H9 (cell line): ENCODE data around the gene MYRIP. TPM values are rescaled to one million over a fixed set of nuclear protein-coding genes. Genes with fewer than 3 reads are reported as not detected.
A peak's percentile ranks its signal among the peaks of the same experiment; 100 is the strongest.

Source experiments
- DNase-seq: peaks from one replicate; pipeline ENCODE4 v3.0.0-alpha.2; 2017
- H2AFZ ChIP-seq: one replicate; pipeline ENCODE4 v1.6.1; 2013; ENCODE audit warnings: mild to moderate bottlenecking, low read length, control low read depth, moderate library complexity
- H2AK5ac ChIP-seq: 2 replicates; pipeline ENCODE4 v1.6.1; 2013; ENCODE audit warnings: low read length, control low read depth, mixed read lengths; ENCODE audit not compliant: insufficient read length
- H2BK120ac ChIP-seq: one replicate; pipeline ENCODE4 v1.6.1; 2013; ENCODE audit warnings: low read depth, mild to moderate bottlenecking, low read length, control low read depth, inconsistent platforms; ENCODE audit not compliant: poor library complexity, severe bottlenecking
- H2BK12ac ChIP-seq: 2 replicates; pipeline ENCODE4 v1.6.1; 2013; ENCODE audit warnings: low read length, control low read depth, mixed read lengths, low read depth; ENCODE audit not compliant: insufficient read length
- H2BK15ac ChIP-seq: 2 replicates; pipeline ENCODE4 v1.6.1; 2013; ENCODE audit warnings: low read depth, low read length, control low read depth
- H2BK20ac ChIP-seq: one replicate; pipeline ENCODE4 v1.6.1; 2013; ENCODE audit warnings: low read depth, mild to moderate bottlenecking, low read length, control low read depth, inconsistent platforms; ENCODE audit not compliant: poor library complexity, severe bottlenecking
- H2BK5ac ChIP-seq: 2 replicates; pipeline ENCODE4 v1.6.1; 2013; ENCODE audit warnings: low read length, control low read depth, mixed read lengths; ENCODE audit not compliant: insufficient read length
- H3K14ac ChIP-seq: 2 replicates; pipeline ENCODE4 v1.6.1; 2013; ENCODE audit warnings: low read length, control low read depth; ENCODE audit not compliant: insufficient read depth
- H3K18ac ChIP-seq: 2 replicates; pipeline ENCODE4 v1.6.1; 2013; ENCODE audit warnings: low read depth, mild to moderate bottlenecking, mixed read lengths, low read length, control low read depth; ENCODE audit not compliant: insufficient read length
- H3K23ac ChIP-seq: 2 replicates; pipeline ENCODE4 v1.6.1; 2013; ENCODE audit warnings: low read length, control low read depth, mixed read lengths, low read depth; ENCODE audit not compliant: insufficient read length
- H3K23me2 ChIP-seq: 2 replicates; pipeline ENCODE4 v1.6.1; 2013; ENCODE audit warnings: low read depth, mild to moderate bottlenecking, mixed read lengths, low read length, control low read depth; ENCODE audit not compliant: insufficient read length, poor library complexity, severe bottlenecking
- H3K27ac ChIP-seq: 2 replicates; pipeline ENCODE4 v1.5.1; 2013; ENCODE audit warnings: low read length, control low read depth, mixed read lengths, low read depth; ENCODE audit not compliant: insufficient read length
- H3K27me3 ChIP-seq: 2 replicates; pipeline ENCODE4 v1.6.1; 2013; ENCODE audit warnings: low read length, control low read depth, inconsistent platforms; ENCODE audit not compliant: insufficient read depth
- H3K4ac ChIP-seq: 2 replicates; pipeline ENCODE4 v1.6.1; 2013; ENCODE audit warnings: low read depth, mild to moderate bottlenecking, control low read depth, inconsistent platforms, low read length, moderate library complexity
- H3K4me1 ChIP-seq: 2 replicates; pipeline ENCODE4 v1.6.1; 2013; ENCODE audit warnings: low read length, control low read depth, inconsistent platforms; ENCODE audit not compliant: insufficient read depth
- H3K4me2 ChIP-seq: 2 replicates; pipeline ENCODE4 v1.6.1; 2013; ENCODE audit warnings: low read length, control low read depth, mixed read lengths; ENCODE audit not compliant: insufficient read length, insufficient read depth
- H3K56ac ChIP-seq: 2 replicates; pipeline ENCODE4 v1.6.1; 2013; ENCODE audit warnings: low read depth, mild to moderate bottlenecking, mixed read lengths, low read length, control low read depth; ENCODE audit not compliant: insufficient read length
- H3K79me1 ChIP-seq: 2 replicates; pipeline ENCODE4 v1.6.1; 2013; ENCODE audit warnings: low read depth, mild to moderate bottlenecking, moderate library complexity, low read length, control low read depth, inconsistent platforms; ENCODE audit not compliant: insufficient read depth, poor library complexity, severe bottlenecking
- H3K79me2 ChIP-seq: 2 replicates; pipeline ENCODE4 v1.6.1; 2013; ENCODE audit warnings: low read length, control low read depth, inconsistent platforms; ENCODE audit not compliant: insufficient read depth
- H3K9ac ChIP-seq: 2 replicates; pipeline ENCODE4 v1.6.1; 2013; ENCODE audit warnings: low read length, control low read depth, mixed read lengths; ENCODE audit not compliant: insufficient read length; ENCODE audit errors: extremely low read depth
- H3K9me3 ChIP-seq: one replicate; pipeline ENCODE4 v1.6.1; 2013; ENCODE audit warnings: low read depth, low read length, inconsistent platforms; ENCODE audit not compliant: control insufficient read depth
- H3T11ph ChIP-seq: one replicate; pipeline ENCODE4 v1.6.1; 2013; ENCODE audit warnings: mild to moderate bottlenecking, low read length, control low read depth, inconsistent platforms
- H4K20me1 ChIP-seq: one replicate; pipeline ENCODE4 v1.6.1; 2013; ENCODE audit not compliant: control insufficient read depth, insufficient read length, insufficient read depth
- H4K5ac ChIP-seq: 2 replicates; pipeline ENCODE4 v1.6.1; 2013; ENCODE audit warnings: low read depth, mild to moderate bottlenecking, mixed read lengths, low read length, control low read depth; ENCODE audit not compliant: insufficient read length
- H4K8ac ChIP-seq: replicated peaks from 2 replicates; pipeline ENCODE4 v1.6.1; 2013; ENCODE audit warnings: low read length, control low read depth, mixed read lengths, low read depth; ENCODE audit not compliant: insufficient read length
- H4K91ac ChIP-seq: 2 replicates; pipeline ENCODE4 v1.6.1; 2013; ENCODE audit warnings: low read depth, mild to moderate bottlenecking, moderate library complexity, mixed read lengths, low read length, control low read depth; ENCODE audit not compliant: insufficient read length
- H3K27ac Mint-ChIP-seq, 3 experiments: 2 replicates in 2 of 3; 3 replicates in 1 of 3; pipeline ENCODE4 v1.8.0; 2020 to 2021; ENCODE audit warnings: mixed read lengths in 3 of 3, mild to moderate bottlenecking in 1 of 3, moderate library complexity in 1 of 3
- H3K27me3 Mint-ChIP-seq: 2 replicates; pipeline ENCODE4 v1.8.0; 2021; ENCODE audit warnings: low read depth, mild to moderate bottlenecking, moderate library complexity, mixed read lengths
- H3K36me3 Mint-ChIP-seq, 3 experiments: 2 replicates in 2 of 3; 3 replicates in 1 of 3; pipeline ENCODE4 v1.8.0; 2020 to 2021; ENCODE audit warnings: low read depth in 3 of 3, mixed read lengths in 3 of 3; ENCODE audit not compliant: insufficient read depth in 1 of 3
- H3K4me1 Mint-ChIP-seq, 2 experiments: 2 replicates each; pipeline ENCODE4 v1.8.0; 2020; ENCODE audit warnings: mixed read lengths in 2 of 2
- H3K4me3 Mint-ChIP-seq, 2 experiments: 2 replicates in 1 of 2; 3 replicates in 1 of 2; pipeline ENCODE4 v1.8.0; 2020 to 2021; ENCODE audit warnings: mild to moderate bottlenecking in 2 of 2, mixed read lengths in 2 of 2, moderate library complexity in 1 of 2
- H3K9me3 Mint-ChIP-seq, 2 experiments: 2 replicates in 1 of 2; 3 replicates in 1 of 2; pipeline ENCODE4 v1.8.0; 2020; ENCODE audit warnings: mild to moderate bottlenecking in 2 of 2, mixed read lengths in 2 of 2, moderate library complexity in 1 of 2
- CTCF ChIP-seq: fragments of 200-600 bp; sonication (generic); conservative IDR thresholded peaks from 3 replicates; pipeline ENCODE4 v1.8.0; 2021; ENCODE audit warnings: antibody characterized with exemption, mild to moderate bottlenecking
- WGBS: extraction: QIAGEN DNeasy Blood & Tissue Kit; methylation state at CpG from one replicate; pipeline ENCODE4 v1.1.7; 2013; ENCODE audit warnings: missing lambda C conversion rate, low lambda C conversion rate, mixed read lengths; ENCODE audit not compliant: insufficient read length; ENCODE audit errors: extremely low coverage; 5-methylcytosine and 5-hydroxymethylcytosine counted together
- total RNA-seq: library from RNA; stranded (reverse); gene quantifications from 2 replicates; pipeline ENCODE4 v1.2.1, GENCODE V29; 2021

The MYRIP gene
- total RNA-seq, 1 experiment from 2014 or later, result 1.8 TPM

- H3K4me2 ChIP-seq, result no peak overlapping the region
- H3K18ac ChIP-seq, result no peak overlapping the region
- no peak overlapping the region for H2BK20ac ChIP-seq
- TF ChIP-seq CTCF, result no peak
- H2AK5ac ChIP-seq, result no peak overlapping the region
- no peaks in the 10 kb centered on the region for H3K36me3 Mint-ChIP-seq
- H3K79me1 ChIP-seq, result no peaks in the 10 kb centered on the region
- no peaks in the 10 kb centered on the region for H3K4me1 ChIP-seq
- no peak overlapping the region for H2BK15ac ChIP-seq
- no CpG with 5 or more reads among the region's 5 CpGs for WGBS
- H3K79me2 ChIP-seq, result no peaks in the 10 kb centered on the region
- no peak overlapping the region for H3K4ac ChIP-seq
- H3K4me3 Mint-ChIP-seq, result no peak overlapping the region
- no peak overlapping the region for H3K9ac ChIP-seq
- no peaks in the 10 kb centered on the region for H4K20me1 ChIP-seq
- no peak overlapping the region for H4K5ac ChIP-seq
- no peak overlapping the region for H4K91ac ChIP-seq
- H3K27ac Mint-ChIP-seq, result peak overlapping the region in 1 of 3 experiments; percentile 36; a peak in 1 of 7 replicates
- no peaks in the 10 kb centered on the region for H3K27me3 Mint-ChIP-seq
- H3K27ac ChIP-seq, result no peak overlapping the region
- H2BK12ac ChIP-seq, result no peak overlapping the region
- no peaks in the 10 kb centered on the region for H3K23me2 ChIP-seq
- H3K23ac ChIP-seq, result no peak overlapping the region
- no peak overlapping the region for H3K56ac ChIP-seq
- H2BK5ac ChIP-seq, result no peak overlapping the region
- no peak overlapping the region for H2BK120ac ChIP-seq
- H3T11ph ChIP-seq, result no peak overlapping the region
- H3K9me3 Mint-ChIP-seq, result no peaks in the 10 kb centered on the region
- H4K8ac ChIP-seq, result no peak overlapping the region
- no peaks in the 10 kb centered on the region for H3K9me3 ChIP-seq
- DNase-seq, result no peak
- no peaks in the 10 kb centered on the region for H3K27me3 ChIP-seq
- peaks cover 5 to 6% of the 10 kb centered on the region in 2 experiments for H3K4me1 Mint-ChIP-seq
- no peak overlapping the region for H3K14ac ChIP-seq
- no peak overlapping the region for H2AFZ ChIP-seq
Measured at GRCh38 chr3:40226636-40227035, 417.2 kb downstream of the MYRIP start.
